ENCODE results near the gene B4GALNT1. TPM values are rescaled to one million over a fixed set of nuclear protein-coding genes. Genes with fewer than 3 reads are reported as not detected.

B4GALNT1 gene
- polyA plus RNA-seq, 2 of the 4 experiments (the other 2 are of a cell fraction), result 25.7 to 35.1 TPM

DNA sequence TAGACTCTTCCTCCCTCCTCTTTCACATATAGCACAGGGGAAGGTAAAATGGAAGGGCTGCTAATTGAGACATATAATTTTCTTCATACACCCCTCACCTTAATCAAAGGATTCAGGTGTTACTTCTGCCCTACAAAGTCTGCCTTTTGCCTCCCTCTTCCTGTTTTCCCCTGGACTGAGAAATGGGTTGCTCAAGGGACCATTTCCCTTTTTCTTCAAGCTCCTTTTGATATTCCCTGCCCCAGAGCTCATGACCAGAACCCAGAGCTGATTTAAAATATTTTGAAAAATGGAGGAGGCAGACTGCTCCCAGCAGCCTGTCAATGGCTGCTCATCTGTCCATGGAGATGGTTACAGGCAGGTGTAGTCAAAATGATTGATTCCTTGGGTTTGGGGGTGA lies 48.3 kb downstream of the B4GALNT1 start:
- no peak for ATAC-seq
- no peak overlapping the region for H3K27ac ChIP-seq
- H3K4me2 ChIP-seq, result no peak overlapping the region
- POLR2A ChIA-PET, result no interaction called here
- no peak for TF ChIP-seq EHF (CRISPR knock-in tag; IDR thresholded peaks at IDR 0.05)
- CTCF ChIA-PET, result interaction anchor here (0.9 to 10.0 kb wide), 18 partner anchors 8 to 354 kb away, joined by 3 to 336 read pairs (median 28); partner anchors contain the start of genes ARHGEF25, B4GALNT1, DCTN2 and DTX3
- no peak for DNase-seq (ENCODE audit: low read depth in 1 of 2, low spot score in 1 of 2)
- H3K4me3 ChIP-seq, result no peak overlapping the region
- H3K4me1 ChIP-seq, result peaks cover 6% of the 10 kb centered on the region
- no peak for FAIRE-seq
- no peaks in the 10 kb centered on the region for H3K9me3 ChIP-seq

DNA sequence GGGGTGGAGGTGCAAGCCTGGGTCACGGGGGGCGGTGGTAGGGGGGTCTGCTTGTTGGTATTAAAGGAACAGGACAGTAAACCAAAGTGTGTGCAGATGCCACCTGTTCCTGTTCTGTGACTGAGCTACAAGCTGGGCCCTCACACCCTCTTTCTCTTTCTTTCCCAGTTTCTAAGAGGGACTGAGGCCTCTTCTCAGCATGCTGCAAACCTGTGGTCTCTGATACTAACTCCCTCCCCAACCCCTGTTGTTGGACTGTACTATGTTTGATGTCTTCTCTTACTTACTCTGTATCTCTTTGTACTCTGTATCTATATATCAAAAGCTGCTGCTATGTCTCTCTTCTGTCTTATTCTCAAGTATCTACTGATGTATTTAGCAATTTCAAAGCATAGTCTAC lies 49.0 kb downstream of the B4GALNT1 start:
- no peak for DNase-seq (ENCODE audit: low read depth in 1 of 2, low spot score in 1 of 2)
- TF ChIP-seq CBX8 (IDR thresholded peaks at IDR 0.05), result no peak
- TF ChIP-seq, protein P1, sequence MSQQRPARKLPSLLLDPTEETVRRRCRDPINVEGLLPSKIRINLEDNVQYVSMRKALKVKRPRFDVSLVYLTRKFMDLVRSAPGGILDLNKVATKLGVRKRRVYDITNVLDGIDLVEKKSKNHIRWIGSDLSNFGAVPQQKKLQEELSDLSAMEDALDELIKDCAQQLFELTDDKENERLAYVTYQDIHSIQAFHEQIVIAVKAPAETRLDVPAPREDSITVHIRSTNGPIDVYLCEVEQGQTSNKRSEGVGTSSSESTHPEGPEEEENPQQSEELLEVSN (IDR thresholded peaks at IDR 0.05; ENCODE audit: borderline replicate concordance, low read depth), result no peak
- TF ChIP-seq POLR2A (IDR thresholded peaks at IDR 0.05; ENCODE audit: low read length), result no peak
- no peak for TF ChIP-seq CHD4 (IDR thresholded peaks at IDR 0.05; ENCODE audit: borderline replicate concordance)
- no peak for TF ChIP-seq EHMT2 (IDR thresholded peaks at IDR 0.05; ENCODE audit: low read depth)
- no peak for TF ChIP-seq MYC (IDR thresholded peaks at IDR 0.05; ENCODE audit: borderline replicate concordance, low read length)
- TF ChIP-seq, protein P2, sequence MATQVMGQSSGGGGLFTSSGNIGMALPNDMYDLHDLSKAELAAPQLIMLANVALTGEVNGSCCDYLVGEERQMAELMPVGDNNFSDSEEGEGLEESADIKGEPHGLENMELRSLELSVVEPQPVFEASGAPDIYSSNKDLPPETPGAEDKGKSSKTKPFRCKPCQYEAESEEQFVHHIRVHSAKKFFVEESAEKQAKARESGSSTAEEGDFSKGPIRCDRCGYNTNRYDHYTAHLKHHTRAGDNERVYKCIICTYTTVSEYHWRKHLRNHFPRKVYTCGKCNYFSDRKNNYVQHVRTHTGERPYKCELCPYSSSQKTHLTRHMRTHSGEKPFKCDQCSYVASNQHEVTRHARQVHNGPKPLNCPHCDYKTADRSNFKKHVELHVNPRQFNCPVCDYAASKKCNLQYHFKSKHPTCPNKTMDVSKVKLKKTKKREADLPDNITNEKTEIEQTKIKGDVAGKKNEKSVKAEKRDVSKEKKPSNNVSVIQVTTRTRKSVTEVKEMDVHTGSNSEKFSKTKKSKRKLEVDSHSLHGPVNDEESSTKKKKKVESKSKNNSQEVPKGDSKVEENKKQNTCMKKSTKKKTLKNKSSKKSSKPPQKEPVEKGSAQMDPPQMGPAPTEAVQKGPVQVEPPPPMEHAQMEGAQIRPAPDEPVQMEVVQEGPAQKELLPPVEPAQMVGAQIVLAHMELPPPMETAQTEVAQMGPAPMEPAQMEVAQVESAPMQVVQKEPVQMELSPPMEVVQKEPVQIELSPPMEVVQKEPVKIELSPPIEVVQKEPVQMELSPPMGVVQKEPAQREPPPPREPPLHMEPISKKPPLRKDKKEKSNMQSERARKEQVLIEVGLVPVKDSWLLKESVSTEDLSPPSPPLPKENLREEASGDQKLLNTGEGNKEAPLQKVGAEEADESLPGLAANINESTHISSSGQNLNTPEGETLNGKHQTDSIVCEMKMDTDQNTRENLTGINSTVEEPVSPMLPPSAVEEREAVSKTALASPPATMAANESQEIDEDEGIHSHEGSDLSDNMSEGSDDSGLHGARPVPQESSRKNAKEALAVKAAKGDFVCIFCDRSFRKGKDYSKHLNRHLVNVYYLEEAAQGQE (IDR thresholded peaks at IDR 0.05), result no peak
- no peak for TF ChIP-seq GATA3 (IDR thresholded peaks at IDR 0.05; ENCODE audit: borderline replicate concordance)
- no peak for TF ChIP-seq POLR2AphosphoS2 (conservative IDR thresholded peaks at IDR 0.05; ENCODE audit: low read length)
- no peak for TF ChIP-seq HOXB5 (CRISPR knock-in tag; IDR thresholded peaks at IDR 0.05)
- no peak for TF ChIP-seq NR3C1 (IDR thresholded peaks at IDR 0.05)
- no peak for TF ChIP-seq JUNB (IDR thresholded peaks at IDR 0.05)
- TF ChIP-seq ZNF302 (CRISPR knock-in tag; IDR thresholded peaks at IDR 0.05), result no peak
- no peak for TF ChIP-seq EP300 (IDR thresholded peaks at IDR 0.05)
- TF ChIP-seq NPAS2 (CRISPR knock-in tag; IDR thresholded peaks at IDR 0.05; ENCODE audit: borderline replicate concordance), result no peak
- TF ChIP-seq, protein P3, sequence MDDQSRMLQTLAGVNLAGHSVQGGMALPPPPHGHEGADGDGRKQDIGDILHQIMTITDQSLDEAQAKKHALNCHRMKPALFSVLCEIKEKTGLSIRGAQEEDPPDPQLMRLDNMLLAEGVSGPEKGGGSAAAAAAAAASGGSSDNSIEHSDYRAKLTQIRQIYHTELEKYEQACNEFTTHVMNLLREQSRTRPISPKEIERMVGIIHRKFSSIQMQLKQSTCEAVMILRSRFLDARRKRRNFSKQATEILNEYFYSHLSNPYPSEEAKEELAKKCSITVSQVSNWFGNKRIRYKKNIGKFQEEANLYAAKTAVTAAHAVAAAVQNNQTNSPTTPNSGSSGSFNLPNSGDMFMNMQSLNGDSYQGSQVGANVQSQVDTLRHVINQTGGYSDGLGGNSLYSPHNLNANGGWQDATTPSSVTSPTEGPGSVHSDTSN (IDR thresholded peaks at IDR 0.05), result no peak
- no peak for TF ChIP-seq FOXS1 (CRISPR knock-in tag; IDR thresholded peaks at IDR 0.05)
- TF ChIP-seq ZC3H11A (IDR thresholded peaks at IDR 0.05), result no peak
- POLR2A ChIA-PET, result no interaction called here
- CTCF ChIA-PET, result interaction anchor here (0.7 to 10.0 kb wide), 34 partner anchors 9 to 354 kb away, joined by 3 to 336 read pairs (median 8); partner anchors contain the start of genes ARHGEF25, B4GALNT1, DCTN2 and DTX3
- Histone ChIP-seq H3K4me2 (no peak overlapping the region), H3K4me3 (no peak overlapping the region), H3K27ac (no peak overlapping the region), H3K4me1 (peaks cover 13% of the 10 kb centered on the region), H3K9me3 (no peaks in the 10 kb centered on the region)
- WGBS (ENCODE audit: missing lambda C conversion rate), result 85% methylated on average over 2 of the region's 2 CpGs
- ATAC-seq, result no peak
- FAIRE-seq, result no peak

Measured in A549 (cell line).